Fibroblast of mammary gland (primary cell): Measurements from ENCODE around the gene VRK3.

Experiments
- DNase-seq: peaks from one replicate; pipeline ENCODE4 v3.0.0-alpha.2; 2010; ENCODE audit warnings: low read depth
- H3K4me3 ChIP-seq: 2 replicates; pipeline ENCODE4 v1.5.1; 2011; ENCODE audit warnings: low read depth, mild to moderate bottlenecking, low read length, moderate library complexity; ENCODE audit not compliant: control insufficient read depth
- CTCF ChIP-seq: conservative IDR thresholded peaks from 2 replicates; pipeline ENCODE4 v1.5.1; 2011; ENCODE audit warnings: low read depth, low read length, inconsistent platforms; ENCODE audit not compliant: control insufficient read depth, insufficient read depth

VRK3 gene

GRCh38 chr19:49932731-49933131, 92.4 kb downstream of the VRK3 start:
- no peak for DNase-seq
- TF ChIP-seq CTCF, result no peak

GRCh38 chr19:49932041-49932451, 93.1 kb downstream of the VRK3 start:
- no peak for TF ChIP-seq CTCF
- no peak overlapping the region for H3K4me3 ChIP-seq
- no peak for DNase-seq

More at GRCh38 chr19:49932731-49933131, 92.4 kb downstream of the VRK3 start:
- H3K4me3 ChIP-seq, result no peak overlapping the region

GRCh38 chr19:49931293-49932040, 93.7 kb downstream of the VRK3 start:
- TF ChIP-seq CTCF, result no peak
- no peak for DNase-seq
- no peak overlapping the region for H3K4me3 ChIP-seq

- peak; percentile 42 for DNase-seq
- peak overlapping the region; percentile 90 for H3K4me3 ChIP-seq
- no peak for TF ChIP-seq CTCF
Measured at GRCh38 chr19:49930483-49931011, 94.6 kb downstream of the VRK3 start.

GRCh38 chr19:49929611-49930482, 95.3 kb downstream of the VRK3 start:
- DNase-seq, result peak; percentile 97
- peak overlapping the region; percentile 90 for H3K4me3 ChIP-seq
- no peak for TF ChIP-seq CTCF

- H3K4me3 ChIP-seq, result peak within 1 kb of the TSS; percentile 90
- peak; percentile 78 for DNase-seq
- no peak for TF ChIP-seq CTCF
Measured at GRCh38 chr19:49929121-49929610, 96.0 kb downstream of the VRK3 start, which contains the start of the genes ATF5 and NUP62. ATF5 (plus strand) TSS chr19:49929205; CDS start chr19:49930851, 1,646 bp downstream. NUP62 (minus strand) TSS chr19:49929504; CDS start chr19:49909807, 19,697 bp downstream.
